Measurements from ENCODE around the gene NFKBIE. TPM values are rescaled to one million over a fixed set of nuclear protein-coding genes. Genes with fewer than 3 reads are reported as not detected.

The NFKBIE gene
- total RNA-seq, 1 experiment from 2014 or later = 2.4 TPM

- no peak for DNase-seq (ENCODE audit: extremely low read depth, low read depth)
Observed at GRCh38 chr6:44217332-44218143, 47.8 kb downstream of the NFKBIE start.

- no peak for DNase-seq (ENCODE audit: extremely low read depth, low read depth)
Observed at GRCh38 chr6:44216677-44217331, 48.5 kb downstream of the NFKBIE start, which contains the start of gene MYMX. MYMX (plus strand) TSS chr6:44216926; CDS start chr6:44217472, 546 bp downstream.

- DNase-seq (ENCODE audit: extremely low read depth, low read depth) = no peak
Observed at GRCh38 chr6:44214307-44214706, 51.0 kb downstream of the NFKBIE start.

GRCh38 chr6:44211284-44211683, 54.1 kb downstream of the NFKBIE start:
- DNase-seq (ENCODE audit: extremely low read depth, low read depth) = no peak

Small RNA genes lying within 50 kb of the gene (small RNA-seq; reads per million reads assigned to genes)
- 0 reads per million in 2 experiments for gene RN7SL811P

Other genes with a start within 250 kb of the NFKBIE start
- 41.4 and 43.9 TPM in 2 replicates for gene MRPL14, start 138.1 kb downstream of the NFKBIE start, total RNA-seq (2014; rRNA removed; shearing (Covaris generic))
- 17.7 and 17.8 TPM in 2 replicates for gene TMEM63B, start 138.0 kb downstream of the NFKBIE start, total RNA-seq (2014; rRNA removed; shearing (Covaris generic))
- not detected in 2 replicates for gene CAPN11, start 106.7 kb downstream of the NFKBIE start, total RNA-seq (2014; rRNA removed; shearing (Covaris generic))
- gene MYMX, start 48.6 kb downstream of the NFKBIE start, total RNA-seq (2014; rRNA removed; shearing (Covaris generic)) = not detected in 2 replicates
- gene SLC29A1, start 42.0 kb downstream of the NFKBIE start, total RNA-seq (2014; rRNA removed; shearing (Covaris generic)) = 13.4 and 16.2 TPM in 2 replicates
- gene HSP90AB1, start 18.4 kb downstream of the NFKBIE start, total RNA-seq (2014; rRNA removed; shearing (Covaris generic)) = 828 and 915 TPM in 2 replicates
- 60.6 and 67.5 TPM in 2 replicates for gene SLC35B2, start 8.0 kb downstream of the NFKBIE start, total RNA-seq (2014; rRNA removed; shearing (Covaris generic))
- gene TMEM151B, start 4.9 kb upstream of the NFKBIE start, total RNA-seq (2014; rRNA removed; shearing (Covaris generic)) = not detected in 2 replicates
- gene AARS2, start 47.8 kb upstream of the NFKBIE start, total RNA-seq (2014; rRNA removed; shearing (Covaris generic)) = 7.8 and 8.5 TPM in 2 replicates
- not detected in 2 replicates for gene SPATS1, start 77.1 kb upstream of the NFKBIE start, total RNA-seq (2014; rRNA removed; shearing (Covaris generic))
- 13.9 and 16.3 TPM in 2 replicates for gene CDC5L, start 122.2 kb upstream of the NFKBIE start, total RNA-seq (2014; rRNA removed; shearing (Covaris generic))

All from NCI-H460 (cell line).